Stimulated activated naive CD4-positive, alpha-beta T cell treated with Interleukin-2 at 50 U/mL for 16 hours (primary cell): ENCODE results near the gene DOCK6.

Source experiments
- DNase-seq: peaks from one replicate; lab custom pipeline; 2025; lab: John Stamatoyannopoulos, UW

Gene DOCK6

DNA sequence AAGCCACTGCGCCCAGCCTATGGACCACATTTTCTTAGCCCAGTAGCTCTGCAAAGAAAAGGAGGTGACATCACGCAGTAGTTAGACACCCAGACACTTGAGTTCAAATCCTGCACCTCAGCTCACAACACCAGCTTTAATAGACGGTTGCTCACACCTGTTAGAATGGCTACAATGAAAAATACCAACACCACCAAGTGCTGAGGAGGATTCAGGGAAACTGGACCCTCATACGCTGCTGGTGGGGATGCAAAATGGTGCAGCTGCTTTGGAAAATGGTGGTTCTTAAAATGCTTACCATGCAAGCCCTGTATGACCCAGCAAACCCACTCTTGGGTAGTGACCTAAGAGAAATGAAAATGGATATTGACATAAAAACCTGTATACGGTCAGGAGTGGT lies 11.7 kb upstream of the DOCK6 start:
- DNase-seq: no peak

- DNase-seq: no peak
Measured at GRCh38 chr19:11273296-11273695, 11.0 kb upstream of the DOCK6 start.

- no peak for DNase-seq
Measured at GRCh38 chr19:11269408-11269807, 7.1 kb upstream of the DOCK6 start.

DNA sequence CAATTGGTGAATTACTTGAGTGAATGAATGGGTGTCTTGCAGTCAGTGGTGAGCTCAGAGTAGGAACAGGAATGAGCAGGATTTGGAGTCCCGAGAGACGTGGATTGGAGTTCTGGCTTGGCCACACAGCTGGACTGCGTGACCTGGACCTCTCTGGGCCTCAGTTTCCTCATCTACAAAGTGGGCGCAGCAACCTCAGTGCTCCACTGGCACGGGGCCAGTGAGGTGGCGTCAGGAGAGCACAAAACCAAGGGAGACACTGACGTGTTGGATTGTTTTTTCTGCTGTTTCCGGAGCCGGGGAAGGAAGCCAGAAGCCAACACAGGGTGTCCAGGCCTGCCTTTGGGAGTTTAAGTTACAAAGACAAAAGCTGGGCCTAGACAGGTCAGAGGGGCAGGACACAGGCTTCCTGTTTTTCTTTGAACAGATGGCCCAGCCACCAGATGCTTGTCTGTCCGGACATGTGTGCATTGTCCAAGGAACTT lies 6.5 kb upstream of the DOCK6 start:
- DNase-seq: no peak

- DNase-seq: no peak
Measured at GRCh38 chr19:11267316-11268085, 5.2 kb upstream of the DOCK6 start.

DNA sequence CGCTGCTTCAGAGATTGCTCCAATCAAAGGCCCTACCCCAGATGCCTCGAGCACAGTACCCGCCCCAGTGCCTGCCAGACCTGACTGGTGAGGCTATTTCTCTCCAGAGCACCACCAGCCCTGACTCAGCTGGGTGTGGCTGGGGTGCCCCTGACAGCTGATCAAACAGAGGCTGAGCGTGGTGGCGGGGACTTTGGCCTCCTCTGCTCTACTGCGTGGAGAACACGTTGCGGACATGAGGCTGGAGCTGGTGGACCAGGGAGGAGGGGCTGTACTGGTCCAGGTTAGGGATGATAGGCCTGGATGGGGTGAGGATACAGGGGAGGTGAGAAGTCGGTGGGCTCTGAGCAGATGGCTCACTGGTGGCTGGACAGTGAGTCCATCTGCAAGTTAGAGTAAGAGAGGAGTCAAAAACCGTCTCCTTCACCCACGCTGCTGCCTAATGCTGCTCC lies 3.5 kb upstream of the DOCK6 start:
- no peak for DNase-seq

DNA sequence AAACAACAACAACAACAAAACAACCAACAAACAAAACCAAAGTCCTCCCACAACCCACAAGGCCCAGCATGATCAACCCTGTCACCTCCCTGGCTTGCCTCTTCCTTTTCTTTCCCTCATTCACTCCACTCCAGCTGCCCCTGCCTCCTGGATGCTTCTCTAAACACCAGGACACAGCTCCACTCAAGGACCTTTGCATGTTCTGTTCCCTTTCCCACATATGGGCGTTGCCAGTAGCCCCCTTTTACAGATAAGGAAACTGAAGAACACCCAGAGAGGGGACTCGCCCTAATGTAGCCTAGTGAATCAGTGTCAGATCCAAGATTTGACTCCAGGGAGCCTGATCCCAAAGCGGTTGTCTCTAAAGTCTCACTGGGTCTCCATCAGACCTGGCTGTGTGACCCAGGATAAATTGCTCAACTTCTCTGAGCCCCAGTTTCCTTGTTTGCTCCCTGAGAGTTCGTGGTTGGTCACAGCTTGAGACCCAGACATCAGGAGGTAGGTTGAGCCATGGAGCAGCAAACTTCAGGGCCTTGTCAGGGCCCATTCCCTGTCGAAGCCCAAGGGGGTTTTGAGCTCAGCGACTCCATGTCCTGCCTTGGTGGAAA lies 3.0 kb upstream of the DOCK6 start:
- DNase-seq: no peak

DNA sequence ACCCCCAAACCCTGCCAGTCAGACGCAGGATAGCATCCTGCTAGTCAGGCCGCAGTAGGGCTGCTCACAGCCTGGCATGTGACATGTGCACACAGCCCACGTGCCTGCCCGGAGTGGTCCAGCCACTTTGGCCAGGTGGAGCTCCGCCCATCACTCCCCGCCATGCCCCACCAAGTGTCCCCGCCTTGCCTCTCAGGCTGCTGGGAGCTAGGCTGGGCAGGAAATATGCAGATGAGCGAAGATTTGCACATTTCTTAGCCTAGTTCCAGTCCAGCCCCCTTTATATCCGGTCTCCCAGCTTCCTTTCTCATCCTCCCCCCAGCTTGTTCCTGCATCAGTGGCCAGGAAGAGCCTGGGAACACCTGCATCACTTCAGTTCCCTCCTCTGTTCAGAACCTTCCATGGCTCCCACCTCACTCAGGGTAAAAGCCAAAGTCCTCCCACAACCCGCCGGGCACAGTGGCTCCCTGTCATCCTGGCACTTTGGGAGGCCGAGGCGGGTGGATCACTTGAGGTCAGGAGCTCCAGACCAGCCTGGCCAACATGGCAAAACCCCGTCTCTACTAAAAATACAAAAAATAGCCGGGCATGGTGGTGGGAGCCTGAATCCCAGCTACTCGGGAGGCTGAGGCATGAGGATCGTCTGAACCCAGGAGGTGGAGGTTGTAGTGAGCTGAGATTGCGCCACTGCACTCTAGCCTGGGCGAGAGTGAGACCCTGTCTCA lies 2.3 kb upstream of the DOCK6 start:
- no peak for DNase-seq

GRCh38 chr19:11263726-11264125 lies 1.4 kb upstream of the DOCK6 start:
- no peak for DNase-seq

DNA sequence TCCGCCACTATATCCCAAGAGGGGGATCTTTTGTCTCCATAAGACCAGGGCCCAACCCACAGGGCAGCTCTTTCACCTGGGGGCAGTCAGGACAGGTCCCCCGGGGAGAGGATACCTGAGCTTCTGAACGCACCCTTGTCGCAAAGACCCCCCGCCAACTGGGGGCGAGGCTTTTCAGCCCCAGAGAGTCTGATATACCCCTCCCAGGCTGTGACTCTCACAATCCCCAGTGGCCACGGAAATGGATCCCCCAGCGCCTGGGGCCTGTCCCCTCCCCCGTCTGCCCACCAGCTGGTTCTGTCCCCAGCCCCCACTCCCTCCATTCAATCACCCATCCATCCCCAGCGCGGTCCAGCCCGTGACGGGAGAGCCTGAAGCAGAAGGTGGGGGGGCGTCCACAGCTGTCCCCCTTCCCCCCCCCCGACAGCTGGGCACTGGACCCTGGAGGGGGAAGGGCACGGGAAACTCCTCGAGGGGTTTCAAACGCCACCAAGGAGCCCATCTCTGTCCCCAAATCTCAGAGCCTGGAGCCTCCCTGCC lies 823 bp downstream of the DOCK6 start:
- no peak for DNase-seq

- no peak for DNase-seq
Measured at GRCh38 chr19:11260996-11261395, 1.3 kb downstream of the DOCK6 start.

DNA sequence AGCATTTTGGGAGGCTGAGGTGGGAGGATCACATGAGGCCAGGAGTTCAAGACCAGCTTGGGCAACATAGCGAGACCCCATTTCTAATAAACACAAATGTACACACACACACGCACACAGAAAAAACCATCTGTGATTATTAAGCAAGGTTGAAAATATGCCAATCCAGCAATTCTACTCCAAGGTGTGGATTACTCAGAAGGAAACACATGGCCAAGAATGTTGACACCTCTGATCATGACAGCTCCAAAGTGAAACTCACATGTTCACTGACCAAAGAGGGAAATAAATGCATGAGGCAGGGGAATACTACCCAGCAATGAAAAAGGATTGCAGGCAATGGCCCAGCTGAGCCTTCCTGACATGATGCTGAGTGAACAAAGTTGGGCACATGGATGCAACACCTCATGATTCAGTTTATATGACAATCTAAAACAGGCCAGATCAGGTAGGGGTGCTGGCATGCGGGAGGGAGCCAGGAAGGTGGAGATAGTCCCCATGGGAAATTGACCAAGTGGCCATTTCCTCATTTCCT lies 4.4 kb downstream of the DOCK6 start:
- DNase-seq: no peak

DNA sequence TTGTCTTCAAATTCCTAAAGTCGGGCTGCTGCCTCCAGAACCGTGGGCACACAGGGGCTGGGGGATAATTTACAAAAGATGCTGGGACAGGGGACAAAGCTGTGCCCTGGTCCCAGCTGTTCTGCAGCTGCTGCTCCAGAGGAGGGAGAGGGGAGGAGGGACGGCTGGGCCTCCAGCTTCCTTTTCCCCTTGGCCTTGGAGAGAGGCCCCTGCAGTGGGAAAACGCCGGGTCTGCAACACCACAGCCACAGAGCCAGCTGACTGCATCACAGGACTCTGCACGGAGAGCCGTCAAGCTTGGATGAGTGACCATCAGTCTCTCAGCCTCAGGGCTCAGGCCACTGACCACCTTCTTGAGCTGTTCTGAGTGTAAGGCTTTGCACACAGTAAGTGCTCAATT lies 6.1 kb downstream of the DOCK6 start:
- DNase-seq: no peak

DNA sequence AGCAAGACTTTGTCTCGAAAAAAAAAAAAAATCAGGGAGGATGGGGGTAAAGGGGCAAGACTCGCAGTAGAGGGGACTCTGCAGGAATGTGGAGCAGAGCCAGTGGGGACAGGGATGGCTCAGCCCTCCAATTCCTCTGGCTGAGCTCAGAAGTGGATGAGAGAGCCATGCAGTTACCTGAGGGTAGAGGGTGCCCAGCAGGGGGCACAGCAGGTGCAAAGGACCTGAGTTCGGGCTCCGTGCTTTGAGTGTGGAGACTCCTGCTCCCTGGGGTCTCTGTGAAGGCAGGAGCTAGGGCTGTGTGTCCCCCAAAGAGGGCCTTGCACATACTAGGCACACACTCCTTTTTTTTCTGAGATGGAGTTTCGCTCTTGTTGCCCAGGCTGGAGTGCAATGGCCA lies 7.7 kb downstream of the DOCK6 start:
- no peak for DNase-seq

DNA sequence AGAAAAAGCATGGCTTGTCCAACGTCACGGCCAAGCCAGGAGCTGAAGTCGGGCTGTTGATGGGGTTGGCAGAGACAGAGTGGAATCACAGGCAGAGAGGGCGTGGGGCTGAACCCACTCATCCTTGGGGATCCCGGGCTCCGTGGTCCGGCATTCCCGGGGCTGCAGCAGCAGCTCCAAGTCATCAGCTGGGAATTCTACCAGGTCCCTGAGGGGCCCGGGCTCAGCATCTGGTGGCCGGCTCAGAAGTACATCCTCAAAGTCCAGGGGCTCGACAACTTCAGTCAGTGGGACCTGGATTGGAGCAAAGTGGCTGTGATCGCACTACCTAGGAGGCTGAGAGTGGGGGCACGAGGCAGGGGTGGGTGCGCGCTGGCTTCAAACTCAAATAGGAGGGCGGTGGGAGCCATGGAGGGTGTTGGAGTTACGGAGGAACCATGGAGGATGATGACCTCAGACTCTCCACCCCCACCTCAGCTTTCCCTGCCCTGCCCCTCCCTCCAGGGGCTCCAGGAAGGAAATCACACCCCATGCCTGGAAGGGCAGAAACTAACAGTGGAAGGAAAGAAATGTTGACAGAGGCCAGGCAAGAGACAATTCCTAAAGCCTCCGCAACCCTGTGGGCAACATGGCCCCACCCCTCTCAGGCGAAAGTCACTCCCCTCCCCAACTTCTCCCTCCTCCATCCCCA lies 9.5 kb downstream of the DOCK6 start:
- DNase-seq: no peak

DNA sequence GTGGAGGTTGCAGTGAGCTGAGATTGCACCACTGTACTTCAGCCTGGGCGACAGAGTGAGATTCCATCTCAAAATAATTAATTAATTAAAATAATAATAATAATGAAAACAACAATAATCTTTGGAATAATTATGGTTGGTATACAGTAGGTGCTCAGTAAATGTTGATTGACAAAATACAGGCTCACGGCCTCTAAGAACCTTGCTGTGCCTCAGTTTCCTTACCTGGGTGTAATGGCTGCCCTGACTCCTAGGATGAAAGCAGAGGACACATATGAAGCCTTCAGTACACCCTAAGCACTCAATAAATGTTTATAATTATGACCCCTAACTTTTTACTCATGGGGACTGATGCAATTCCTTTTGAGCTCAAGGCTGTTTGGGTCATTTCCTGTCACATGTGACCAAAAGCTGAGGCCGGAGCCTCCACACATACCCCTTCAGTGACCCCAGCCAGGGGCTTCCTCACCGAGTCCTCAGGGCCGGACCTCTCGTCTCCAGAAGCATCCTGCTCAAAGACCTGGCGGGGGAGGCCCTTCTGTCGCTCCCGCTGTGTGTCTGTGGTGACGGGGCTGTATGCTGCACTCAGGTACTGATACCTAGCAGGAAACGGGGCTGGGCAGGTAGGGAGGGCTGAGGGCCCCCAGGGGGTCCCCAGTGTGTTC lies 10.5 kb downstream of the DOCK6 start:
- no peak for DNase-seq

DNA sequence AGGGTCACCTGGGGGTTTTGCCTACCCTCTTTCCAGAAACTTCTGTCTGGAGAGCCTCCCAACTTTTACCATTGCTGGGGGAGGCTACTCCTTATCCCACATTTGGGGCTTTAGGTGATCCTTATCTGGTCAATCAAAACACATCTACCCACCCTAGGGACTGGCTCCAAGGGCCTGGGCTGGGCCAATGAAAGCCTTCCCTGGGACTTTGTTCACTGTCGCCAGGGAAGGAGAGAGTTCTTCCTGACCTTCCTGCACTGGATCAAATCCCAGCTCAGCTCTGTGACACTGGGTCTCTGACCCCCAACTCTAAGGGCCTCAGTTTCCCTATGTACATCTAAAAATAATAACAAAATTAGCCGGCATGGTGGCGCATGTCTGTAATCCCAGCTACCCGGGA lies 11.1 kb downstream of the DOCK6 start:
- DNase-seq: no peak

- no peak for DNase-seq
Measured at GRCh38 chr19:11248852-11249251, 13.5 kb downstream of the DOCK6 start.

DNA sequence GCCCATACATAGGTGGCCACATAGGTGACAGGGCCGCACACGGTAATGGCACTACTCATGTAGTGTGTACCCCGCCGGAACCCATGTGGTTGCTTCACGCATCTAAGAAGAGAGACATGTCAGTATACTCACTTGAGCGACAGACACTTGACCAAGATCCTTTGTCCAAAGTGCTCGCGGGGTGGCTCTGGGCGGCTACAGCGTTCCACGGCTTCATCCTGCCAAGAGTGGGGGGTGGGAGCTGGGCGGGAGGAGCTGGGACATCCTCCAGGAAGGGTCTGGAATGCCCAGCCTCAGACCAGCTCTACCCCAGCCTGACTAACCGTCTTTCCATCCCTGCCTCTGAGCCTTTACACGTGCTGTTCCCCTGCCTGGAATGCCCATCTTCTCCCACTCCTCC lies 14.4 kb downstream of the DOCK6 start:
- DNase-seq: no peak

DNA sequence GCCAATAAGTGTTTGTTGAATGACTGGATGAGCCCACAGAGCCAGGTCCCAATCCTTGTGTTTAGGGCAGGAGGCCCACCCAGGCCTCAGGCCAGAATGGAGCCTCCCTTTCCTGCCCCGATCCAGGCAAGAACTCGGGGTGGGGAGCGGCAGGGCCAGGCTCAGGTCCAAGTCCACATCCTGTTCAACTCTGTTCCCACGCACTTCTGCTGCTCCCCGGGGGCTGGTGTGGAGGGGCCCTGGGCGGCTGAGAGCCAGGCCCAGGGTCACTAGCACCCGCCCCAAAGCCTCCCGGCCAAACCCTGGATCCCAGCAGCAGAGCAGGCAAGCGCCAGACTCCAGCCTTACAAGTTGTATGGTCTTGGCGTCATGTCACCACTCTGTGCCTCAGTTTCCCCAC lies 14.9 kb downstream of the DOCK6 start:
- no peak for DNase-seq

GRCh38 chr19:11246941-11247340 lies 15.4 kb downstream of the DOCK6 start:
- DNase-seq: no peak
